Effector CD8-positive, alpha-beta T cell (primary cell): Measurements from ENCODE around the gene DPY19L2.
"Not testable (repeated sequence)": the region's sequence is repeated elsewhere in the genome, so short reads cannot be mapped to it uniquely, and the experiment has no call there.

Experiments
- DNase-seq: peaks from one replicate; lab custom pipeline; 2025; lab: John Stamatoyannopoulos, UW
- total RNA-seq, 4 experiments: gene quantifications; one replicate each; lab custom pipeline; 2026; lab: John Stamatoyannopoulos, UW

The DPY19L2 gene
- total RNA-seq: 3.0 to 21.4 (median 5.4) reads per million in 4 experiments

GRCh38 chr12:63668028-63668799, at the start of gene DPY19L2:
Gene DPY19L2, minus strand, starts transcription at chr12:63668493. Its CDS starts 100 bp downstream, at chr12:63668393.
- DNase-seq: peak; percentile 31

- DNase-seq: not testable (repeated sequence)
Measured at GRCh38 chr12:63716891-63717290, 48.6 kb upstream of the DPY19L2 start.

GRCh38 chr12:63715107-63715625, 46.9 kb upstream of the DPY19L2 start:
- DNase-seq: not testable (repeated sequence)

- DNase-seq: not testable (repeated sequence)
Measured at GRCh38 chr12:63714409-63714808, 46.1 kb upstream of the DPY19L2 start.

GRCh38 chr12:63713681-63714075, 45.4 kb upstream of the DPY19L2 start:
- not testable (repeated sequence) for DNase-seq

- DNase-seq: not testable (repeated sequence)
Measured at GRCh38 chr12:63712979-63713680, 44.8 kb upstream of the DPY19L2 start.

- DNase-seq: not testable (repeated sequence)
Measured at GRCh38 chr12:63712376-63712974, 44.2 kb upstream of the DPY19L2 start.

GRCh38 chr12:63711339-63711738, 43.0 kb upstream of the DPY19L2 start:
- not testable (repeated sequence) for DNase-seq

- DNase-seq: no peak
Measured at GRCh38 chr12:63706336-63706735, 38.0 kb upstream of the DPY19L2 start.

GRCh38 chr12:63699678-63700382, 31.5 kb upstream of the DPY19L2 start:
- DNase-seq: not testable (repeated sequence)

- DNase-seq: not testable (repeated sequence)
Measured at GRCh38 chr12:63699011-63699410, 30.7 kb upstream of the DPY19L2 start.

- not testable (repeated sequence) for DNase-seq
Measured at GRCh38 chr12:63690837-63691236, 22.5 kb upstream of the DPY19L2 start.

GRCh38 chr12:63689141-63689540, 20.8 kb upstream of the DPY19L2 start:
- not testable (repeated sequence) for DNase-seq

- not testable (repeated sequence) for DNase-seq
Measured at GRCh38 chr12:63686623-63687022, 18.3 kb upstream of the DPY19L2 start.

GRCh38 chr12:63685789-63686188, 17.5 kb upstream of the DPY19L2 start:
- DNase-seq: not testable (repeated sequence)

GRCh38 chr12:63682617-63683016, 14.3 kb upstream of the DPY19L2 start:
- DNase-seq: not testable (repeated sequence)

GRCh38 chr12:63680758-63681157, 12.5 kb upstream of the DPY19L2 start:
- not testable (repeated sequence) for DNase-seq

- DNase-seq: not testable (repeated sequence)
Measured at GRCh38 chr12:63672550-63672949, 4.3 kb upstream of the DPY19L2 start.

- DNase-seq: not testable (repeated sequence)
Measured at GRCh38 chr12:63669936-63670335, 1.6 kb upstream of the DPY19L2 start.

GRCh38 chr12:63669427-63669826, 1.1 kb upstream of the DPY19L2 start:
- DNase-seq: not testable (repeated sequence)

GRCh38 chr12:63668800-63669365, 590 bp upstream of the DPY19L2 start:
- DNase-seq: not testable (repeated sequence)
